IPS-18a (cell line): Measurements from ENCODE around the gene WDFY4.

Experiments used
- H3K27ac ChIP-seq: one replicate; pipeline ENCODE4 v1.5.1; 2013; ENCODE audit warnings: low read length
- H3K27me3 ChIP-seq: one replicate; pipeline ENCODE4 v1.6.1; 2013; ENCODE audit warnings: mild to moderate bottlenecking, low read length; ENCODE audit not compliant: control insufficient read depth, insufficient read depth
- H3K36me3 ChIP-seq: one replicate; pipeline ENCODE4 v1.6.1; 2013; ENCODE audit warnings: low read depth, low read length; ENCODE audit not compliant: control insufficient read depth
- H3K4me1 ChIP-seq: one replicate; pipeline ENCODE4 v1.6.1; 2013; ENCODE audit warnings: low read depth, low read length; ENCODE audit not compliant: control insufficient read depth
- H3K4me3 ChIP-seq: one replicate; pipeline ENCODE4 v1.5.1; 2013; ENCODE audit warnings: low read length
- H3K9ac ChIP-seq: one replicate; pipeline ENCODE4 v1.6.1; 2013; ENCODE audit warnings: mild to moderate bottlenecking, low read length, moderate library complexity
- H3K9me3 ChIP-seq: one replicate; pipeline ENCODE4 v1.6.1; 2013; ENCODE audit warnings: low read depth, low read length; ENCODE audit not compliant: control insufficient read depth

Gene WDFY4

GRCh38 chr10:48682265-48682664 lies 2.4 kb upstream of the WDFY4 start:
- Histone ChIP-seq H3K4me3 (no peak overlapping the region), H3K9me3 (no peaks in the 10 kb centered on the region), H3K4me1 (no peaks in the 10 kb centered on the region), H3K27ac (no peak overlapping the region), H3K9ac (no peak overlapping the region), H3K27me3 (no peaks in the 10 kb centered on the region), H3K36me3 (no peaks in the 10 kb centered on the region)

DNA sequence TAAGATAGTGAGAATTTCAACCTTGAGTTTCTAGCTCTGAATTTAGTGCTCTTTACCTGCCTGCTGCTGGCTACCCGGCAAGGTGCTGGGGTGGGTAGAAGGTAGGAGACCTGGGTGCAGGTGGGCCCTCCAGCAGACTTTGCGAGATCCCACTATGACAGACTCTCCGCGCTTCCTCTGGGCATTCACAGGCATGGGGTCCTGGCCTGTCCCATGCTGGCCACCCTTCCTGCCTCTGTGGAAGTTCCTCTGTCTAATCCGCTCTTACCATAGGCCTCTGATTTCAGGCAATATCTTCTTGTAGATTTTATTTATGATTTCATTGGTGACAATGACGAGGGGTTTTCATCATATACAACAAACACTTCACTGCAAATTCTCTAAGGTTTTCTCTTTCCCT lies 1.2 kb upstream of the WDFY4 start:
- H3K36me3 ChIP-seq = no peaks in the 10 kb centered on the region
- H3K9ac ChIP-seq = no peak overlapping the region
- H3K27me3 ChIP-seq = no peaks in the 10 kb centered on the region
- no peak overlapping the region for H3K4me3 ChIP-seq
- no peak overlapping the region for H3K27ac ChIP-seq
- no peaks in the 10 kb centered on the region for H3K9me3 ChIP-seq
- H3K4me1 ChIP-seq = no peaks in the 10 kb centered on the region

GRCh38 chr10:48683868-48684267 lies 805 bp upstream of the WDFY4 start:
- H3K9ac ChIP-seq = no peak overlapping the region

GRCh38 chr10:48684463-48684791 lies 246 bp upstream of the WDFY4 start:
- Histone ChIP-seq H3K4me1 (no peaks in the 10 kb centered on the region), H3K9ac (no peak overlapping the region), H3K36me3 (no peaks in the 10 kb centered on the region), H3K27ac (no peak overlapping the region), H3K27me3 (no peaks in the 10 kb centered on the region), H3K9me3 (no peaks in the 10 kb centered on the region), H3K4me3 (no peak overlapping the region)

More at GRCh38 chr10:48683868-48684267, 805 bp upstream of the WDFY4 start:
- no peaks in the 10 kb centered on the region for H3K4me1 ChIP-seq
- H3K4me3 ChIP-seq = no peak overlapping the region
- H3K27me3 ChIP-seq = no peaks in the 10 kb centered on the region
- H3K9me3 ChIP-seq = no peaks in the 10 kb centered on the region
- no peak overlapping the region for H3K27ac ChIP-seq
- no peaks in the 10 kb centered on the region for H3K36me3 ChIP-seq

DNA sequence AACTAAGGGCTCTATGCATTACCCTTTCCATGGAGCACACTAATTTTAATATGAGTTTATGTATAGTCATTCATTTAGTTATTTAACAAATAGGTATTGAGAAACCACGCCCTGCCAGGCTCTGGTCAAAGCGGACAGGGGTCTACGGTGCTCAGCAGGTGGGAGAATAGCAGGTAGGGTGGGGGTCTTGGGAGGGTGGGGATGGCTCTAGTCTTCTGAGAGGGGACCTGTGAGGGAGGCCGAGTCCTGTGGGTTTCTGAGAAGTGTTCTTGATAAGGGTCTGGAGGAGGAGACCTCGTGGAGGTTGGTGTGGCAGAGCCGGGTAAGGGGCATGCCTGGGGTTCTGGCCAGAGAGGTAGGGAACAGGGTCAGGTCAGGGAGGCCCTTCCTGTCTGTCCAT lies 1.1 kb downstream of the WDFY4 start:
- H3K4me3 ChIP-seq = no peak overlapping the region
- no peaks in the 10 kb centered on the region for H3K4me1 ChIP-seq
- H3K9me3 ChIP-seq = no peaks in the 10 kb centered on the region
- H3K36me3 ChIP-seq = no peaks in the 10 kb centered on the region
- H3K9ac ChIP-seq = no peak overlapping the region
- H3K27me3 ChIP-seq = no peaks in the 10 kb centered on the region
- H3K27ac ChIP-seq = no peak overlapping the region

GRCh38 chr10:48690791-48691660 lies 6.4 kb downstream of the WDFY4 start:
- H3K4me1 ChIP-seq = peaks cover 6% of the 10 kb centered on the region
- no peaks in the 10 kb centered on the region for H3K9me3 ChIP-seq
- H3K27ac ChIP-seq = no peak overlapping the region
- no peaks in the 10 kb centered on the region for H3K36me3 ChIP-seq
- no peaks in the 10 kb centered on the region for H3K27me3 ChIP-seq
- no peak overlapping the region for H3K4me3 ChIP-seq
- no peak overlapping the region for H3K9ac ChIP-seq

GRCh38 chr10:48691812-48692528 lies 7.3 kb downstream of the WDFY4 start:
- Histone ChIP-seq H3K36me3 (no peaks in the 10 kb centered on the region), H3K4me3 (no peak overlapping the region), H3K9ac (no peak overlapping the region), H3K4me1 (peaks cover 6% of the 10 kb centered on the region), H3K9me3 (no peaks in the 10 kb centered on the region), H3K27me3 (no peaks in the 10 kb centered on the region), H3K27ac (no peak overlapping the region)

- no peaks in the 10 kb centered on the region for H3K27me3 ChIP-seq
- no peak overlapping the region for H3K4me3 ChIP-seq
- no peaks in the 10 kb centered on the region for H3K9me3 ChIP-seq
- peaks cover 6% of the 10 kb centered on the region for H3K4me1 ChIP-seq
- no peaks in the 10 kb centered on the region for H3K36me3 ChIP-seq
- H3K9ac ChIP-seq = no peak overlapping the region
- H3K27ac ChIP-seq = no peak overlapping the region
These were observed 8.1 kb downstream of the WDFY4 start for GRCh38 chr10:48692748-48693147.

DNA sequence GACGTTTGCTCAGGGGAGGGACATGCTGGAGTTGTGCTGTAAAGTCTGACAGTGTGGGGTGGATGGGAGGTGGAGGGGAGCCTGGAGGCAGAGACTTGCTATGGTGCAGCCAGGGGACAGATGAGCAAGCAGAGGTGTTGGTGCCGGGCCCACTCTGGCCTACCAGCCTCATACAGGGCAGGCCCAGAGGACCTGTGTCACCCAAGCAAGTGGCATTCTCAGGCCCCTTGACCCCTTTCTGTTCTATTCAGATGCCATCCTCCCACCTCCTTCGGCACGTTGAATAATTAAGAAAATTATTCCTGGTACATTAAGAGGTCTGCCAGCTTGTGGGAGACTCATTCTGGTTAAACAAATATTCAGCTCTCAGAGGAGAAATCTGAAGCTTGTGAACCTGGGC lies 8.5 kb downstream of the WDFY4 start:
- Histone ChIP-seq H3K4me3 (no peak overlapping the region), H3K27me3 (no peaks in the 10 kb centered on the region), H3K36me3 (no peaks in the 10 kb centered on the region), H3K9ac (no peak overlapping the region), H3K9me3 (no peaks in the 10 kb centered on the region), H3K27ac (no peak overlapping the region), H3K4me1 (peaks cover 6% of the 10 kb centered on the region)

DNA sequence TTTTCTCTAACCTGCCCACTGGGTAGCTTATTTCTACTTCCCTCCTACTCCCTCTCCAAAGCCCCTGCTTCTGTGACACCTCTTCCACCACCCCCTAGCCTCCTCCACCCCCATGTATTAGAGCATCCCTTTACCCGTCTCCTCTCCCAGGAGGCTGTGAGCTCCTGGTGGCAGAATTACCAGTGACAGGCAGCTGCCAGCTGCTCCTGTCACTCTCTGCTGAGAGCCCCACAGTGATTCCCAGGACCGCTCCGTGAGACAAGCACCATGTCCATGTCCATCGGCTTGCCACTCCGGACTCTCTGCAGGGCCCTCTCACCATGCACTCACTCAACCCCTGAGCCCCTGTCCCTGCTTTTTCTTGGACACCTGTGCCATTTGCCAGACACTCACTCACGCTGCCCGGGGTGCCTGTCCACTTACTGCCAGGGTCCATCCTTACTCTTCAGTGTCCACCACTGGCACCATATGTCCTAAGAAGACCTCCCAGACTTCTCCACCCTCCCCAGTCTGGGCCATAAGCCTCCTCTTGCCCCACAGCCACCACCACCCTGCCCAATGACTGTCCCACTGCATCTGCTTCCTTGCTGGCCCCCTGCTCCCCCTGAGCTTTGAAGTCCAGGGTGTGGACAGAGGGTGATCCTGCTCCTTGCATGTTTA lies 9.8 kb downstream of the WDFY4 start:
- Histone ChIP-seq H3K27me3 (no peaks in the 10 kb centered on the region), H3K4me3 (no peak overlapping the region), H3K9me3 (no peaks in the 10 kb centered on the region), H3K4me1 (peaks cover 6% of the 10 kb centered on the region), H3K9ac (no peak overlapping the region), H3K36me3 (no peaks in the 10 kb centered on the region), H3K27ac (no peak overlapping the region)

DNA sequence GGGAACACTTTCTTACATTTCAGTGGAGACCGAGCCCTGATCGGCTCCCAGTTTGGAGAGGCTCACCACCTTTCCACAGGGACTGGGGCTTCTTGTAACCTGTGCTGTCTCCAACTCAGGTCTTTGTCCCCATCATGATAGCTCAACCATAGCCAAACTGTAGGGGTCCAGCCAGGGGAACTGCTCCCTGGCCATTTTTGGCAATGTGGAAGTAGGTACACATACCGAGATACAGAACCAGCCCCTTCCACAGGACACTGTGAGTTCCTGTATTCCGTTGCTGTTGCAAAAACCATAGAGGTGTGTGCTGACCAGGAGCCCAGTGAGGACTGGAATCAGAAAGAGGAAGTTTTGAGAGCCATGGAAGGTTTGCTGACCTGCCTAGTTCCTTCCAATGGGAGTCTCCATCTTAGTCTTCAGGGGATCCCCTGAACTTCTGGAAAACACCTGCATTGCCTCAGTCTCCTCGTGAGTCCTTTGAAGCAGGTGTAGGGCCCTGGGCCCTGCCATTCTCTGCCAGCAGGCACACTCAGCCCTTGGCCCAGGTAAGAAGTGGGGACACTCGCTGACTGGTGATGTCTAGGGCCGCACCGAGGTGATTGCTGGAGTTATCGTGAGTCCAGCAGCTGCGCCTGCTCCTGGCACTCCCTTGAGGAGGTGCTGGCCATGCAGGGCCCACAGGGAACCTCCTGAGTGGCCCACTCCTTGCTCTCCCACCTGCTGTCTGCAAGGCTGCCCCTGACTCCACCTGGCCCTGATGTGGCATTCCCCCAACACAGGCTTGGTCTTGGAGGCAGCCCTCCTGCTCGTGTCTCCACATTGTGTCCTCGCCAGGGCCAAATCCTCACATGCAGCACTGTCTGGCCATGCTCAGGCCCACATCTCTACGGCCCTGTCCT lies 11.2 kb downstream of the WDFY4 start:
- no peaks in the 10 kb centered on the region for H3K9me3 ChIP-seq
- H3K36me3 ChIP-seq = no peaks in the 10 kb centered on the region
- H3K27me3 ChIP-seq = no peaks in the 10 kb centered on the region
- H3K27ac ChIP-seq = no peak overlapping the region
- H3K9ac ChIP-seq = no peak overlapping the region
- H3K4me1 ChIP-seq = peaks cover 6% of the 10 kb centered on the region
- H3K4me3 ChIP-seq = no peak overlapping the region
